ENCODE data around the gene LTBP3.

Gene LTBP3

GRCh38 chr11:65599955-65600246 lies 41.7 kb upstream of the LTBP3 start:
- Histone ChIP-seq H3K4me2 (ENCODE audit: low read length) (no peak overlapping the region), H3F3A (ENCODE audit: control insufficient read depth, insufficient read depth) (no peaks in the 10 kb centered on the region), H3K4me1 (ENCODE audit: control insufficient read depth, low read length) (peaks cover 12% of the 10 kb centered on the region), H3K36me3 (ENCODE audit: control insufficient read depth, low read length) (peaks cover 23% of the 10 kb centered on the region), H3K27me3 (ENCODE audit: control insufficient read depth, low read length) (no peaks in the 10 kb centered on the region), H3K9me2 (replicated peaks; ENCODE audit: control insufficient read depth, low read length) (no peaks in the 10 kb centered on the region), H3K9me3 (ENCODE audit: control insufficient read depth, insufficient read depth, low read length) (no peaks in the 10 kb centered on the region), H3K4me3 (ENCODE audit: low read length) (no peak overlapping the region), H3K27ac (ENCODE audit: low read depth, low read length) (no peak overlapping the region), H3K79me2 (ENCODE audit: control insufficient read depth, low read length) (no peaks in the 10 kb centered on the region), H4K20me1 (ENCODE audit: control insufficient read depth, insufficient read depth, low read depth, low read length) (no peaks in the 10 kb centered on the region)
- TF ChIP-seq CTCF (IDR thresholded peaks at IDR 0.05; ENCODE audit: low read depth, low read length, poor library complexity, severe bottlenecking) (no peak), EZH2phosphoT487 (IDR thresholded peaks at IDR 0.05; ENCODE audit: borderline replicate concordance, low read length) (no peak)

GRCh38 chr11:65599216-65599954 lies 41.2 kb upstream of the LTBP3 start:
- Histone ChIP-seq H3K4me1 (ENCODE audit: control insufficient read depth, low read length) (peaks cover 12% of the 10 kb centered on the region), H4K20me1 (ENCODE audit: control insufficient read depth, insufficient read depth, low read depth, low read length) (no peaks in the 10 kb centered on the region), H3K27me3 (ENCODE audit: control insufficient read depth, low read length) (no peaks in the 10 kb centered on the region), H3K4me3 (ENCODE audit: low read length) (no peak overlapping the region), H3K9me2 (replicated peaks; ENCODE audit: control insufficient read depth, low read length) (no peaks in the 10 kb centered on the region), H3K9me3 (ENCODE audit: control insufficient read depth, insufficient read depth, low read length) (no peaks in the 10 kb centered on the region), H3K79me2 (ENCODE audit: control insufficient read depth, low read length) (no peaks in the 10 kb centered on the region), H3K4me2 (ENCODE audit: low read length) (no peak overlapping the region), H3K27ac (ENCODE audit: low read depth, low read length) (no peak overlapping the region), H3K36me3 (ENCODE audit: control insufficient read depth, low read length) (peaks cover 18% of the 10 kb centered on the region), H3F3A (ENCODE audit: control insufficient read depth, insufficient read depth) (no peaks in the 10 kb centered on the region)
- TF ChIP-seq EZH2phosphoT487 (IDR thresholded peaks at IDR 0.05; ENCODE audit: borderline replicate concordance, low read length) (no peak), CTCF (IDR thresholded peaks at IDR 0.05; ENCODE audit: low read depth, low read length, poor library complexity, severe bottlenecking) (no peak)

- H3K27me3 ChIP-seq (ENCODE audit: control insufficient read depth, low read length) = no peaks in the 10 kb centered on the region
- H3F3A ChIP-seq (ENCODE audit: control insufficient read depth, insufficient read depth) = no peaks in the 10 kb centered on the region
- TF ChIP-seq CTCF (IDR thresholded peaks at IDR 0.05; ENCODE audit: low read depth, low read length, poor library complexity, severe bottlenecking) = no peak
- no peak for TF ChIP-seq EZH2phosphoT487 (IDR thresholded peaks at IDR 0.05; ENCODE audit: borderline replicate concordance, low read length)
- no peaks in the 10 kb centered on the region for H3K79me2 ChIP-seq (ENCODE audit: control insufficient read depth, low read length)
- no peak overlapping the region for H3K4me3 ChIP-seq (ENCODE audit: low read length)
- H3K27ac ChIP-seq (ENCODE audit: low read depth, low read length) = no peak overlapping the region
- H3K4me1 ChIP-seq (ENCODE audit: control insufficient read depth, low read length) = peaks cover 6% of the 10 kb centered on the region
- H3K9me3 ChIP-seq (ENCODE audit: control insufficient read depth, insufficient read depth, low read length) = no peaks in the 10 kb centered on the region
- no peak overlapping the region for H3K4me2 ChIP-seq (ENCODE audit: low read length)
- H4K20me1 ChIP-seq (ENCODE audit: control insufficient read depth, insufficient read depth, low read depth, low read length) = no peaks in the 10 kb centered on the region
- H3K36me3 ChIP-seq (ENCODE audit: control insufficient read depth, low read length) = peaks cover 8% of the 10 kb centered on the region; the same call in 1 of the 2 replicates
- no peaks in the 10 kb centered on the region for H3K9me2 ChIP-seq (replicated peaks; ENCODE audit: control insufficient read depth, low read length)
Measured at GRCh38 chr11:65598258-65598699, 40.1 kb upstream of the LTBP3 start.

All from DOHH2 (cell line).